ENCODE measurements around the gene GFER.

The GFER gene

GRCh38 chr16:2029350-2029749 lies 45.4 kb downstream of the GFER start:
- no peak overlapping the region for H3K4me3 ChIP-seq (ENCODE audit: low read depth, low read length)
- no peak for TF ChIP-seq CTCF (IDR thresholded peaks at IDR 0.05; ENCODE audit: low read depth, low read length)

- no peak overlapping the region for H3K4me3 ChIP-seq (ENCODE audit: low read depth, low read length)
- no peak for TF ChIP-seq CTCF (IDR thresholded peaks at IDR 0.05; ENCODE audit: low read depth, low read length)
Observed at GRCh38 chr16:2030036-2030435, 46.0 kb downstream of the GFER start.

DNA sequence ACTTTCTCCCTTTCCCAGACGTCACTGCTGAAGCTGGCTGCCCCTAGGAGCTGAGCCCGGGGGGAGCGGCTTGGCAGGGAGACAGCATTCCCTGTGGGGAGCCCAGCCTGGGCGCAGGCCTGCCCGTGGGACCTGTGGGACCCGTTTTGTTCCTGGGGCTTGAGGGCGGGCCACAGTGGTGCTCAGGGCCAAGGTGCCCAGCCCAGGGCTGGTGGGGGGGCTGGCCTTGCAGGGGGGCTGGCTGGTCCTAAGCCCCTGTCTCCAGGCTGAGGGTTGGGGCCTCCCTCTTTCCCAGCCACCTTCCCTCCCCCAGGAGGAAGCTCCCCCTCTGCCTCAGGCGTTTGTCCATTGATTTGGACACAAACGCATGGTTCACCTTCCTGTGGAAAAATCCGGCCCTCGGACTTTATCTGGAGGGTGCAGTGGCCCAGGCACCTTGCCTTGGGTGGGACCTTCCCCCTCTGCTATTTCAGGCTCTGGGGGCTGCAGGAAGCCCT lies 47.1 kb downstream of the GFER start:
- H3K4me3 ChIP-seq (ENCODE audit: low read depth, low read length) = no peak overlapping the region
- no peak for TF ChIP-seq CTCF (IDR thresholded peaks at IDR 0.05; ENCODE audit: low read depth, low read length)

GRCh38 chr16:2032285-2033056 lies 48.5 kb downstream of the GFER start:
- no peak for TF ChIP-seq CTCF (IDR thresholded peaks at IDR 0.05; ENCODE audit: low read depth, low read length)
- H3K4me3 ChIP-seq (ENCODE audit: low read depth, low read length) = peak overlapping the region; percentile 59

GRCh38 chr16:2033057-2033908 lies 49.3 kb downstream of the GFER start:
- H3K4me3 ChIP-seq (ENCODE audit: low read depth, low read length) = peak overlapping the region; percentile 59
- no peak for TF ChIP-seq CTCF (IDR thresholded peaks at IDR 0.05; ENCODE audit: low read depth, low read length)

DNA sequence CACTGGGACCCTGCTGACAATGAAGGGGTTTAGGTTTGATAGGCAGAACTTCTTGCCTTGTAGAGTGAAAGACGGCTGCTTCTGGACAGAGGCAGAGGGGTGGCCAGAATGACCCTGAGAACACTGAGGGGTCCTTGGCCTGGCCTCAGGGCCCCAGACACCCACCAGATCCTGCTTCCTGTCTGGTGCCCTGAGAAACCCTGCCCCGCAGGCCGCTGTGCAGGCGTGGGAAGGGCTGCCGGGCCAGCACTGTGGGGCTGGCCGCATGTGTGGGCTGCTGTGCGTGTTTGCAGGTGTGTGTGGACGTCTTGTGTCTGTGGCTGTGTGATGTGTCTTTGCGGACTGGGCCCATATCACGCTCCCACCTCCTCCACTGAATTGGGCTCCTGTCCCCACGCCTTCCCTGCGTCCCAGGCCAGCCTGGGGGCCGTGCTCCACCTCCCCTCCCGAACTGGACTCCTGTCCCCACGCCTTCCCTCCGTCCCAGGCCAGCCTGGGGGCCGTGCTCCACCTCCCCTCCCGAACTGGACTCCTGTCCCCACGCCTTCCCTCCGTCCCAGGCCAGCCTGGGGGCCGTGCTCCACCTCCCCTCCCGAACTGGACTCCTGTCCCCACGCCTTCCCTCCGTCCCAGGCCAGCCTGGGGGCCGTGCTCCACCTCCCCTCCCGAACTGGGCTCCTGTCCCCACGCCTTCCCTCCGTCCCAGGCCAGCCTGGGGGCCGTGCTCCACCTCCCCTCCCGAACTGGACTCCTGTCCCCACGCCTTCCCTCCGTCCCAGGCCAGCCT lies 50.1 kb downstream of the GFER start:
- peak overlapping the region; percentile 59 for H3K4me3 ChIP-seq (ENCODE audit: low read depth, low read length)

- peak overlapping the region; percentile 30 for H3K4me3 ChIP-seq (ENCODE audit: low read depth, low read length)
- no peak for TF ChIP-seq CTCF (IDR thresholded peaks at IDR 0.05; ENCODE audit: low read depth, low read length)
Observed at GRCh38 chr16:2034696-2035430, 50.9 kb downstream of the GFER start.
